Measurements from ENCODE around the gene LRRC71. TPM values are rescaled to one million over a fixed set of nuclear protein-coding genes. Genes with fewer than 3 reads are reported as not detected.

The LRRC71 gene
- total RNA-seq, 4 donors from 2014 or later, result 0.40 TPM; not detected in 3

DNA sequence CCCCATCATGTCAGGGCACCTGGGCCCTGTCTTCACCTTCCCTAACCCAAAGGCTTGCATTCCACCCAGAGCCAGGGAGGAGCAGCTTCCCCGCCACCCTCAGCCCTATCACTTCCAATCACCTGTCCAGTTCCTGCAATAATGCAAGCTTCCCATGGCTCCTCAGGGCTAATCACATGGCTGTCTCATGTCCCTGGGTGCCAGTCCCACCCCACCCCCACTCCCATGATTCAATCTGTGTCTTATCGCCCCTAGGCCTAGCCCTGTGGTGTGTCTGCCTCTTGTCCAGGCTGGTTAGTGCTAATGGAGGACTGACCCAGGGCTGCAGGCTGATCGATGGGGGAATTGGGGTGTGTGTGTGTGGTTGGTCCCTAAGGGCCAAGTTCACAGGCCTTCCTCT is 37.9 kb upstream of the LRRC71 start:
- ATAC-seq, result no peak
- no peaks in the 10 kb centered on the region for H3K36me3 ChIP-seq
- peaks cover 78% of the 10 kb centered on the region for H3K27me3 ChIP-seq
- TF ChIP-seq POLR2AphosphoS5 (IDR thresholded peaks at IDR 0.05) (no peak), EP300 (IDR thresholded peaks at IDR 0.05) (no peak), POLR2A (IDR thresholded peaks at IDR 0.05) (no peak)
- TF ChIP-seq, protein P1, sequence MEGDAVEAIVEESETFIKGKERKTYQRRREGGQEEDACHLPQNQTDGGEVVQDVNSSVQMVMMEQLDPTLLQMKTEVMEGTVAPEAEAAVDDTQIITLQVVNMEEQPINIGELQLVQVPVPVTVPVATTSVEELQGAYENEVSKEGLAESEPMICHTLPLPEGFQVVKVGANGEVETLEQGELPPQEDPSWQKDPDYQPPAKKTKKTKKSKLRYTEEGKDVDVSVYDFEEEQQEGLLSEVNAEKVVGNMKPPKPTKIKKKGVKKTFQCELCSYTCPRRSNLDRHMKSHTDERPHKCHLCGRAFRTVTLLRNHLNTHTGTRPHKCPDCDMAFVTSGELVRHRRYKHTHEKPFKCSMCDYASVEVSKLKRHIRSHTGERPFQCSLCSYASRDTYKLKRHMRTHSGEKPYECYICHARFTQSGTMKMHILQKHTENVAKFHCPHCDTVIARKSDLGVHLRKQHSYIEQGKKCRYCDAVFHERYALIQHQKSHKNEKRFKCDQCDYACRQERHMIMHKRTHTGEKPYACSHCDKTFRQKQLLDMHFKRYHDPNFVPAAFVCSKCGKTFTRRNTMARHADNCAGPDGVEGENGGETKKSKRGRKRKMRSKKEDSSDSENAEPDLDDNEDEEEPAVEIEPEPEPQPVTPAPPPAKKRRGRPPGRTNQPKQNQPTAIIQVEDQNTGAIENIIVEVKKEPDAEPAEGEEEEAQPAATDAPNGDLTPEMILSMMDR (IDR thresholded peaks at IDR 0.05), result no peak
- no peaks in the 10 kb centered on the region for H3K4me1 ChIP-seq
- H3K9me3 ChIP-seq, result no peaks in the 10 kb centered on the region
- 83 to 100% methylated on average over 1 of the region's 3 CpGs for WGBS, 2 donors (ENCODE audit: low coverage in 1 of 2)
- no peak overlapping the region for H3K4me3 ChIP-seq
- no peak overlapping the region for H3K27ac ChIP-seq

DNA sequence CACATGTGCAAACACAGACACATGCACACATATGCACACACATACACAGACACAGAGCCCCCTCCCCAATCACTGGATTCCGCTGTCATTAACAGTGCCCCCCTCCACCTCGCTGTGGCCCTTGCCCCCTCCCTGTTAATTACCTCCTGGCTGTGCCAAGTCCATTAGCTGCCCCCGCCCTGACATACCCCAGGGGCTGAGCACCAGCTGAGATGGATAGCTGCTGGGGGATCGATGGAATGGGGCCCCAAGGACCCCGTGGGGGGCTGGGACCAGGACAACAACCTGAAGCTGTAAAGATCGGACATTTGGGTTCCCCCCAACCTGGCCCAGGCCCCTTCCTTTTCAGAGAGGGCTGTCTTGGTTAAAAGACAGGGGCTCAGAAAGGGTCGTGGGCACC is 36.5 kb upstream of the LRRC71 start:
- ATAC-seq, result no peak
- peaks cover 78% of the 10 kb centered on the region for H3K27me3 ChIP-seq
- no peak overlapping the region for H3K4me3 ChIP-seq
- H3K27ac ChIP-seq, result no peak overlapping the region
- no peaks in the 10 kb centered on the region for H3K4me1 ChIP-seq
- H3K9me3 ChIP-seq, result no peaks in the 10 kb centered on the region
- H3K36me3 ChIP-seq, result no peaks in the 10 kb centered on the region
- TF ChIP-seq POLR2A (IDR thresholded peaks at IDR 0.05), result no peak
- no peak for TF ChIP-seq EP300 (IDR thresholded peaks at IDR 0.05)
- TF ChIP-seq POLR2AphosphoS5 (IDR thresholded peaks at IDR 0.05), result no peak
- TF ChIP-seq, protein P1 (IDR thresholded peaks at IDR 0.05), result no peak
- 52 to 83% methylated on average over 2 of the region's 7 CpGs for WGBS, 2 donors (ENCODE audit: low coverage in 1 of 2)

DNA sequence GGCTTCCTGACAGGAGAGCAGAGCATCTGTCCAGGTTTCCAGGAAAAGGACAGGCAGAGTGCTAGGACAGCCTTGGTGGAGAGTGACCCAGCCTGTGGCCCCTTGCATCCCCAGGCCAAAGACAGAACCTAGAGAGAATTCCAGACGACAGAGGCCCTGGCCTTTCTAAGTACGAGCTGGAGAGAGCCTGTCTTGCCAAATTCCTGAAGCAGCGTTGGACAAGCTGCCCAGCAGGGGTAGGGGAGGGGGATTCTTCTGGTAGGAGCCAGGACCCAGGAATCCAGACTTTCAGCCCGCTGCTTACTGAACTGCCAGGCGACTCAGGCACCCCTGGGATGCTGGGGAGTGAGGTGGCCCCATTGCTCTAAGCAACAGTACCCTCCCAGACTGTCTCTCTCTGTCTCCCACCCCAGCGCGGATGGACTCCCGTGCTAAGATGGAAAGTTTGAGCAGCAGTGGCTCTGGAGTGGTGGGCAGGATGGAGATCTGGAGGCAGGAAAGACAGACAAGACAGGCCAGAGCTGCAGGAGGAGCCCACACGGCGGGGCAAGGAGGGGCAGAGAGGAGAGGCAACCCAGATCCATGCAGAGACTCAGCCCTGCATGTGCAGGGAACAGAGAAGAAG is 35.8 kb upstream of the LRRC71 start:
- ATAC-seq, result no peak
- H3K27me3 ChIP-seq, result peaks cover 71% of the 10 kb centered on the region
- no peaks in the 10 kb centered on the region for H3K4me1 ChIP-seq
- TF ChIP-seq EP300 (IDR thresholded peaks at IDR 0.05) (no peak), POLR2AphosphoS5 (IDR thresholded peaks at IDR 0.05) (no peak), POLR2A (IDR thresholded peaks at IDR 0.05) (no peak)
- TF ChIP-seq, protein P1 (IDR thresholded peaks at IDR 0.05), result no peak
- no peaks in the 10 kb centered on the region for H3K36me3 ChIP-seq
- no peak overlapping the region for H3K27ac ChIP-seq
- no peak overlapping the region for H3K4me3 ChIP-seq
- WGBS, 2 donors (ENCODE audit: low coverage in 1 of 2), result 50% methylated on average over 3 of the region's 10 CpGs; no CpG with 5 or more reads in 1 of the 2 donors
- no peaks in the 10 kb centered on the region for H3K9me3 ChIP-seq

DNA sequence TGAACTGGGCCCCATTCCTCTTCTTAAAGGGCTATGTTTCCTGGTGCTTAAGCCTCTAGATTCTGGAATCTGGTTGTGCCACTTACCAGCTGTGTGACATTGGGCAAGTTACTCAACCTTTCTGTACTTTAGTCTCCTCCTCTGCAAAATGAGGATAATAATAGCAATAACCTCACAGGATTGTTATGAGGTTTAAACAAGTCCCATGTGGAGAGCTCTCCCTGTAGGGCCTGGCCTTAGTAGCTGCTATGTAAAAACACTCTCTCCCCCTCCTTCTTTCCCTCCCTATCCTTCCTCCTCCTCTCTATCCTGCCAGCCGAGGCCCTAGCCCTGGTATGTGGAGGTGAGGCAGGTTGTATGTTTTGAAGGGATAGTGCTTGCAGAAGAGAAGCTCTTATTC is 35.1 kb upstream of the LRRC71 start:
- Histone ChIP-seq H3K36me3 (no peaks in the 10 kb centered on the region), H3K4me3 (no peak overlapping the region), H3K27me3 (peaks cover 66% of the 10 kb centered on the region), H3K27ac (no peak overlapping the region), H3K4me1 (no peaks in the 10 kb centered on the region), H3K9me3 (no peaks in the 10 kb centered on the region)
- TF ChIP-seq EP300 (IDR thresholded peaks at IDR 0.05) (no peak), POLR2AphosphoS5 (IDR thresholded peaks at IDR 0.05) (no peak), POLR2A (IDR thresholded peaks at IDR 0.05) (no peak)
- TF ChIP-seq, protein P1 (IDR thresholded peaks at IDR 0.05), result no peak
- ATAC-seq, result no peak
- no CpG with 5 or more reads among the region's 1 CpG for WGBS, 2 donors (ENCODE audit: low coverage in 1 of 2)

DNA sequence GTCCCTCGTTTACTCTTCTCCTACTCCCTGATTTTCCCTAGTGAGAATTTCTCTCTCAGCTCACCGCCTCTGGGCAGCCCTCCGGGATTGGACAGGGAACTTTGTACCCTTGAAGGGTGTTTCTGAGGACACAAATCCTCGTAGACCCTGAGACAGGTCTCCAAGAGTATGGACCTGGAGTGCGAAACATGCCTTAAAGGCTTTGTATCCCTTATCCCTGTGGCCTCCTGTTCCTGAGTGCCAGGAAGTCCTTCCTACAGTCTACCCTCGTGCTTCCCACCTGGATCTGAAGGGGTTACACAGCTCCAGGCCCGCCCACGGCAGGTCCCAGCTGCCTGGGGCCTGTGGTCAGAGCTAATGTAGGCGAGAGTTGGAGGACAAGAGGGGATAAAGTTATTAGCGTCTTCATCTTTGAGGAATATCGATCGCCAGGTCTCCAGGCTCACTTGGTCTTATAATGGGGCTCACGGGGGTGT is 34.5 kb upstream of the LRRC71 start:
- H3K36me3 ChIP-seq, result no peaks in the 10 kb centered on the region
- H3K27me3 ChIP-seq, result peaks cover 60% of the 10 kb centered on the region
- WGBS, 2 donors (ENCODE audit: low coverage in 1 of 2), result 50% methylated on average over 7 of the region's 13 CpGs; no CpG with 5 or more reads in 1 of the 2 donors
- no peak for ATAC-seq
- no peak overlapping the region for H3K27ac ChIP-seq
- no peak overlapping the region for H3K4me3 ChIP-seq
- no peaks in the 10 kb centered on the region for H3K9me3 ChIP-seq
- TF ChIP-seq POLR2AphosphoS5 (IDR thresholded peaks at IDR 0.05) (no peak), POLR2A (IDR thresholded peaks at IDR 0.05) (no peak), EP300 (IDR thresholded peaks at IDR 0.05) (no peak)
- TF ChIP-seq, protein P1 (IDR thresholded peaks at IDR 0.05), result no peak
- H3K4me1 ChIP-seq, result no peaks in the 10 kb centered on the region
